Gastrocnemius medialis (tissue), 4 donors: ENCODE results near the gene SGTA. TPM values are rescaled to one million over a fixed set of nuclear protein-coding genes. Genes with fewer than 3 reads are reported as not detected.

Source experiments
- ATAC-seq, 2 donors: fragments of 150-250 bp; one replicate each; pipeline ENCODE4 v1.9.1; 2016
- DNase-seq, 2 donors: peaks; one replicate each; pipeline ENCODE4 v3.0.0-alpha.2; 2019
- H3K27ac ChIP-seq, 4 donors: fragments of 200-600 bp; sonication (generic); 1 replicate in 1 of 4; 2 replicates in 3 of 4; pipeline ENCODE4 v1.5.1; 2016 to 2018; ENCODE audit warnings: mild to moderate bottlenecking in 2 of 4, moderate library complexity in 1 of 4
- H3K27me3 ChIP-seq, 3 donors: fragments of 200-600 bp; sonication (generic) in 2 of 3; 1 replicate in 1 of 3; 2 replicates in 2 of 3; pipeline versions ENCODE4 v1.5.1 to v1.6.0; 2016 to 2019; ENCODE audit warnings: mild to moderate bottlenecking in 1 of 3, moderate library complexity in 1 of 3
- H3K36me3 ChIP-seq, 2 donors: fragments of 200-600 bp; sonication (generic) in 1 of 2; one replicate each; pipeline ENCODE4 v1.5.1; 2017 to 2018
- H3K4me1 ChIP-seq, 2 donors: fragments of 200-600 bp; sonication (generic) in 1 of 2; one replicate each; pipeline ENCODE4 v1.5.1; 2016 to 2017; ENCODE audit warnings: mild to moderate bottlenecking in 2 of 2
- H3K4me3 ChIP-seq, 4 donors: fragments of 200-600 bp; sonication (generic) in 3 of 4; 1 replicate in 1 of 4; 2 replicates in 3 of 4; pipeline ENCODE4 v1.5.1; 2016 to 2019; ENCODE audit warnings: mild to moderate bottlenecking in 2 of 4
- H3K9me3 ChIP-seq, 3 donors: fragments of 200-600 bp; sonication (generic) in 2 of 3; 1 replicate in 1 of 3; 2 replicates in 2 of 3; pipeline ENCODE4 v1.5.1; 2016 to 2019
- POLR2A ChIP-seq, 2 donors: fragments of 450-650 bp; IDR thresholded peaks; one replicate each; pipeline ENCODE4 v1.6.1; 2017; ENCODE audit warnings: antibody characterized with exemption in 2 of 2, mild to moderate bottlenecking in 2 of 2, moderate library complexity in 2 of 2
- in situ Hi-C, 4 donors: fragments of 200-750 bp; cut with MboI; loops; one replicate each; pipeline versions ENCODE4 v1.15.0 to v1.8.0; 2017; ENCODE audit warnings: low sequenced_read_pairs in 4 of 4
- intact Hi-C: fragments of 100-400 bp; cut with DNase I; formaldehyde crosslinking; loops from one replicate; pipeline ENCODE4 v1.15.1; 2023; ENCODE audit warnings: low total_unique reads
- total RNA-seq, 4 donors: library from RNA; depleted of rRNA; stranded (reverse); fragments of >200 nt; gene quantifications; one replicate each; pipeline versions ENCODE4 v1.1.0 to v1.2.3, GENCODE V29; 2016
- TF ChIP-seq, protein P1 (sequence below), 5 experiments: fragments of 450-650 bp in 3 of 5; fragments of 200-600 bp in 2 of 5; sonication (generic) in 2 of 5; IDR thresholded peaks in 4 of 5; conservative IDR thresholded peaks in 1 of 5; 1 replicate in 4 of 5; 2 replicates in 1 of 5; pipeline ENCODE4 v1.5.1; 2016 to 2019; ENCODE audit warnings: antibody characterized with exemption in 5 of 5, mild to moderate bottlenecking in 3 of 5, moderate library complexity in 3 of 5

Gene SGTA
- total RNA-seq, 4 donors from 2014 or later: 70.0 to 114 (median 91.2) TPM

DNA sequence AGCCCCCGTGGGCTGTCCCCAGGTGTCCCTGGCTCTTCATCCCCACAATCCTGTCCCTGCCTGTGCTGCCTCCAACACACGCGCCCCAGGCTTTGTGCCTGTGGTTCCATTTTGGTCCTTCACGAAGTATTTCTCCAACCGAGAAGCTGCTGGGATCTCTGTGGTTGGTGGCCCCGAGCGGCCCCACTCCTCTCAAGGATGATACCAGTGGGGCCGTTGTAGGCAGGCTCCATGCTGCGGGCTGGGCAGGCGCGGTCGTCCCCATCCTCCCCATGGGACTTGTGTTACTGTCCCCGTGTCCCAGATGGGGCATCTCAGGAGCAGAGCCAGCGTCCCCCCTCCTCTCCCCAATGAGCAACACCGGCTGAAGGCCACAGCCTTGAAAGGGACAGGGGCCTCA lies 32.9 kb upstream of the SGTA start:
- in situ Hi-C loops (no loop called here), intact Hi-C loops (no loop called here)
- Histone ChIP-seq H3K27ac (no peak overlapping the region), H3K4me1 (peaks cover 0 to 8% of the 10 kb centered on the region in 2 donors), H3K36me3 (no peaks in the 10 kb centered on the region), H3K9me3 (no peaks in the 10 kb centered on the region), H3K4me3 (no peak overlapping the region), H3K27me3 (no peaks in the 10 kb centered on the region)
- no peak for TF ChIP-seq POLR2A (IDR thresholded peaks at IDR 0.05)
- TF ChIP-seq, protein P1, sequence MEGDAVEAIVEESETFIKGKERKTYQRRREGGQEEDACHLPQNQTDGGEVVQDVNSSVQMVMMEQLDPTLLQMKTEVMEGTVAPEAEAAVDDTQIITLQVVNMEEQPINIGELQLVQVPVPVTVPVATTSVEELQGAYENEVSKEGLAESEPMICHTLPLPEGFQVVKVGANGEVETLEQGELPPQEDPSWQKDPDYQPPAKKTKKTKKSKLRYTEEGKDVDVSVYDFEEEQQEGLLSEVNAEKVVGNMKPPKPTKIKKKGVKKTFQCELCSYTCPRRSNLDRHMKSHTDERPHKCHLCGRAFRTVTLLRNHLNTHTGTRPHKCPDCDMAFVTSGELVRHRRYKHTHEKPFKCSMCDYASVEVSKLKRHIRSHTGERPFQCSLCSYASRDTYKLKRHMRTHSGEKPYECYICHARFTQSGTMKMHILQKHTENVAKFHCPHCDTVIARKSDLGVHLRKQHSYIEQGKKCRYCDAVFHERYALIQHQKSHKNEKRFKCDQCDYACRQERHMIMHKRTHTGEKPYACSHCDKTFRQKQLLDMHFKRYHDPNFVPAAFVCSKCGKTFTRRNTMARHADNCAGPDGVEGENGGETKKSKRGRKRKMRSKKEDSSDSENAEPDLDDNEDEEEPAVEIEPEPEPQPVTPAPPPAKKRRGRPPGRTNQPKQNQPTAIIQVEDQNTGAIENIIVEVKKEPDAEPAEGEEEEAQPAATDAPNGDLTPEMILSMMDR (IDR thresholded peaks at IDR 0.05 in 4 of 5, conservative IDR thresholded peaks at IDR 0.05 in 1 of 5): no peak
- DNase-seq: no peak
- ATAC-seq: no peak

DNA sequence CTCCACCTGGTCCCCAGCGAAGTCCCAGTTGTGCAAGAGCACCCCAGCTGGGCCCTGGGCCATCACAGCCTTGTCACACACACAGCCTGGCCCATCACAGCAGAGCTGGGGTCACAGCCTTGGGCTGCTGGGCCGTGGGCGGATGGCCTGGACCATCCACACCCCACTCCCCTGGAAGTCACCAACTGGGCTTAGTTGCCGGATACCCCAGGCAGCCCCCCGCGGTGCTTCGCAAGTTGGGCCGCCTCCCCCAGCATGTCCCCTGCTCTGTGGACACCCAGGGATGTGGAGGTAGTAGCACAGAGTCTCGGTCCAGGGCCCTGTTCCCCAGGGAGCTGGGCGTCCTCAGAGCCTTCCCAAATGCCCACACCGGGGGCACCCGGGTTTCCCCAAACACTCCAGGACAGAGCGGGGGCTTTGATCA lies 32.1 kb upstream of the SGTA start:
- Histone ChIP-seq H3K4me3 (no peak overlapping the region), H3K9me3 (no peaks in the 10 kb centered on the region), H3K4me1 (peaks cover 0 to under 1% of the 10 kb centered on the region in 2 donors), H3K27me3 (no peaks in the 10 kb centered on the region), H3K27ac (no peak overlapping the region), H3K36me3 (peaks cover 0 to 3% of the 10 kb centered on the region in 2 donors)
- in situ Hi-C loops (no loop called here), intact Hi-C loops (no loop called here)
- DNase-seq: no peak
- TF ChIP-seq, protein P1 (IDR thresholded peaks at IDR 0.05 in 4 of 5, conservative IDR thresholded peaks at IDR 0.05 in 1 of 5): no peak
- TF ChIP-seq POLR2A (IDR thresholded peaks at IDR 0.05): no peak
- ATAC-seq: no peak

DNA sequence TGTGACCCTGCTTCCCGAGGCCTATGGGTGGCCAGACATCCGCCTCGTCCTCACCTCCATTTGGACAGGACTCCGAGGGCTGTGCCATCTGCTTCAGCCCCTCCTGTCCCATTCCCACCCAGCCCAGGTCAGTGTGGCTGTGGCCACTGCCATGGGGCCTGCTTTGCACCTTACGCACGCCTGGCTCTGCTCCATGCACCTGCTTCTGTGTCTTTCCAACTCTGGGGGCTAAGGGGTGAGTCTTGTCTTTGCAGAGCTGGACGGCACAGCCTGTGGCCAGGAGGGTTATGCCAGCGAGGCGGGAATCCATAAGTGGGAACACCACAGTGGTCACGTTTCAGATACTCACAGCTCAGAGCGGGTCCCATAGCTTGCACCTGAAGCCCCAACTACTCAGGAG lies 31.4 kb upstream of the SGTA start:
- in situ Hi-C loops: no loop called here

DNA sequence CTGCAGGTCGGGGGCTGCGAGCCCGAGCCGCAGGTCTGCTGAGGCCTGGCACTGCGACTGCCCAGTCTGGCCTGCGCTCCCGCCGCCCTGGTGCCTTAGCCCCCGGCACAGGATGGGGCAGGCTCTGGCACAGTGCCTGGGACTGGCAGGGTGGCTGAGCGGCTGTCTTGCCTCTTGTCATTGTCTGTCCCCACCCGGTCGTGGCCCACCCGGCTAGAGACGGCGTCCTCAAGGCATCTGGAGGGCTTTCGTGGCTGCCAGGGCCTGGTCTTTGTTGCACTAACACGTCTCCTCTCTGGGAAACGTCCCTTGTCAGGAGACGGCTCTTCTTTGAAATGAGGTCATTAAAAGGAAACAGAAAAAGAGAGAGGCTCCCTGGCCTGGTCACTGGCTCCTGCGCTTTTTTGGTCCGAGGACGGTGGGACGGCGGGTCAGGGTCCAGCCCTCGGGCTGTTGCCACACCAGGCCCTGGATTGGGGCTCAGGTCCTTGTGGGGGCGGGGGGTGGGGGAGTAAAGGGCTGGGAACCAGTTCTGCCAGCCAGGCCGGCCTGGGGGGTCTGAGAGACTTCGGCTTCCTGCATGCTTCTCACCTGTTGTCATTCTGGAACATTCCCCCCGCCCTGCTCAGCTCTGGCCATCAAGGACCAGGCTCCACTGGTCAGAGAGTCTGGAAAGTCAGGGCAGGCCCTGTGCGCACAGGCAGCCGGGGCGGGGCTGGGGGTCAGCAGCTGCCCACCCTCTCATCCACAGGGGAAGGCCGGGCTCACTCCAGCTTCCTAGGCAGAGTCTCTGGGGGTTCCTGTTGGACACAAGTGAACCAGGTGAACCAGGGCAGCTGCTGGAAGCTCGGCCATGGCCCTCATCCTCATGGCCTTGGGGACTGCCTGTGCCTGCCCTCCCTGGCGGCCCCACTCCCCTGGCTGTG lies 30.4 kb upstream of the SGTA start:
- in situ Hi-C loops: no loop called here
- Histone ChIP-seq H3K4me1 (no peaks in the 10 kb centered on the region), H3K27me3 (no peaks in the 10 kb centered on the region), H3K9me3 (no peaks in the 10 kb centered on the region), H3K27ac (no peak overlapping the region), H3K4me3 (no peak overlapping the region), H3K36me3 (peaks cover 0 to 19% of the 10 kb centered on the region in 2 donors)
- intact Hi-C loops: no loop called here
- ATAC-seq (no peak), DNase-seq (no peak)
- TF ChIP-seq, protein P1 (IDR thresholded peaks at IDR 0.05 in 4 of 5, conservative IDR thresholded peaks at IDR 0.05 in 1 of 5): no peak
- no peak for TF ChIP-seq POLR2A (IDR thresholded peaks at IDR 0.05)

More for the DNA sequence above, 31.4 kb upstream of the SGTA start:
- ATAC-seq: no peak
- Histone ChIP-seq H3K4me1 (no peaks in the 10 kb centered on the region), H3K4me3 (no peak overlapping the region), H3K27me3 (no peaks in the 10 kb centered on the region), H3K9me3 (no peaks in the 10 kb centered on the region), H3K36me3 (peaks cover 0 to 9% of the 10 kb centered on the region in 2 donors), H3K27ac (no peak overlapping the region)
- no peak for TF ChIP-seq POLR2A (IDR thresholded peaks at IDR 0.05)
- TF ChIP-seq, protein P1 (IDR thresholded peaks at IDR 0.05 in 4 of 5, conservative IDR thresholded peaks at IDR 0.05 in 1 of 5): no peak
- intact Hi-C loops: no loop called here
- DNase-seq: no peak
